ENCODE data around the gene KANSL1. TPM values are rescaled to one million over a fixed set of nuclear protein-coding genes. Genes with fewer than 3 reads are reported as not detected.

KANSL1 gene
- polyA plus RNA-seq, 3 donors: 53.4 to 57.6 (median 53.7) TPM

GRCh38 chr17:46144246-46144645 lies 49.0 kb downstream of the KANSL1 start:
- DNase-seq (ENCODE audit: low read depth in 3 of 3, low spot score in 2 of 3): no peak

- DNase-seq (ENCODE audit: low read depth in 3 of 3, low spot score in 2 of 3): no peak
Observed at GRCh38 chr17:46143827-46144236, 49.4 kb downstream of the KANSL1 start.

GRCh38 chr17:46141645-46142044 lies 51.6 kb downstream of the KANSL1 start:
- DNase-seq (ENCODE audit: low read depth in 3 of 3, low spot score in 2 of 3): no peak

- DNase-seq (ENCODE audit: low read depth in 3 of 3, low spot score in 2 of 3): no peak
Observed at GRCh38 chr17:46140645-46141197, 52.5 kb downstream of the KANSL1 start.

- no peak for DNase-seq (ENCODE audit: low read depth in 3 of 3, low spot score in 2 of 3)
Observed at GRCh38 chr17:46139432-46140210, 53.6 kb downstream of the KANSL1 start.

- DNase-seq (ENCODE audit: low read depth in 3 of 3, low spot score in 2 of 3): no peak
Observed at GRCh38 chr17:46138473-46138872, 54.8 kb downstream of the KANSL1 start.

- DNase-seq (ENCODE audit: low read depth in 3 of 3, low spot score in 2 of 3): no peak
Observed at GRCh38 chr17:46136820-46137219, 56.4 kb downstream of the KANSL1 start.

- DNase-seq (ENCODE audit: low read depth in 3 of 3, low spot score in 2 of 3): no peak
Observed at GRCh38 chr17:46135879-46136563, 57.2 kb downstream of the KANSL1 start.

GRCh38 chr17:46135126-46135812 lies 58.0 kb downstream of the KANSL1 start:
- DNase-seq (ENCODE audit: low read depth in 3 of 3, low spot score in 2 of 3): no peak

GRCh38 chr17:46129302-46129701 lies 63.9 kb downstream of the KANSL1 start:
- DNase-seq (ENCODE audit: low read depth in 3 of 3, low spot score in 2 of 3): no peak

GRCh38 chr17:46128453-46128852 lies 64.8 kb downstream of the KANSL1 start:
- no peak for DNase-seq (ENCODE audit: low read depth in 3 of 3, low spot score in 2 of 3)

- no peak for DNase-seq (ENCODE audit: low read depth in 3 of 3, low spot score in 2 of 3)
Observed at GRCh38 chr17:46127524-46127923, 65.7 kb downstream of the KANSL1 start.

- no peak for DNase-seq (ENCODE audit: low read depth in 3 of 3, low spot score in 2 of 3)
Observed at GRCh38 chr17:46126840-46127239, 66.4 kb downstream of the KANSL1 start.

- DNase-seq (ENCODE audit: low read depth in 3 of 3, low spot score in 2 of 3): no peak
Observed at GRCh38 chr17:46125831-46126230, 67.4 kb downstream of the KANSL1 start.

GRCh38 chr17:46124695-46125592 lies 68.3 kb downstream of the KANSL1 start:
- DNase-seq (ENCODE audit: low read depth in 3 of 3, low spot score in 2 of 3): no peak

- no peak for DNase-seq (ENCODE audit: low read depth in 3 of 3, low spot score in 2 of 3)
Observed at GRCh38 chr17:46123607-46124006, 69.6 kb downstream of the KANSL1 start.

GRCh38 chr17:46122486-46122871 lies 70.8 kb downstream of the KANSL1 start:
- DNase-seq (ENCODE audit: low read depth in 3 of 3, low spot score in 2 of 3): no peak

GRCh38 chr17:46121841-46122485 lies 71.3 kb downstream of the KANSL1 start:
- no peak for DNase-seq (ENCODE audit: low read depth in 3 of 3, low spot score in 2 of 3)

- no peak for DNase-seq (ENCODE audit: low read depth in 3 of 3, low spot score in 2 of 3)
Observed at GRCh38 chr17:46121165-46121764, 72.0 kb downstream of the KANSL1 start.
